22Rv1 (cell line): ENCODE results near the gene IGF2R.

Experiments
- CTCF ChIP-seq: fragments of 450-650 bp; IDR thresholded peaks from 2 replicates; pipeline ENCODE4 v1.5.1; 2017; ENCODE audit warnings: mild to moderate bottlenecking
- ZFX ChIP-seq: fragments of 450-650 bp; IDR thresholded peaks from 2 replicates; pipeline ENCODE4 v1.6.1; 2017; ENCODE audit warnings: antibody characterized with exemption, borderline replicate concordance

DNA sequence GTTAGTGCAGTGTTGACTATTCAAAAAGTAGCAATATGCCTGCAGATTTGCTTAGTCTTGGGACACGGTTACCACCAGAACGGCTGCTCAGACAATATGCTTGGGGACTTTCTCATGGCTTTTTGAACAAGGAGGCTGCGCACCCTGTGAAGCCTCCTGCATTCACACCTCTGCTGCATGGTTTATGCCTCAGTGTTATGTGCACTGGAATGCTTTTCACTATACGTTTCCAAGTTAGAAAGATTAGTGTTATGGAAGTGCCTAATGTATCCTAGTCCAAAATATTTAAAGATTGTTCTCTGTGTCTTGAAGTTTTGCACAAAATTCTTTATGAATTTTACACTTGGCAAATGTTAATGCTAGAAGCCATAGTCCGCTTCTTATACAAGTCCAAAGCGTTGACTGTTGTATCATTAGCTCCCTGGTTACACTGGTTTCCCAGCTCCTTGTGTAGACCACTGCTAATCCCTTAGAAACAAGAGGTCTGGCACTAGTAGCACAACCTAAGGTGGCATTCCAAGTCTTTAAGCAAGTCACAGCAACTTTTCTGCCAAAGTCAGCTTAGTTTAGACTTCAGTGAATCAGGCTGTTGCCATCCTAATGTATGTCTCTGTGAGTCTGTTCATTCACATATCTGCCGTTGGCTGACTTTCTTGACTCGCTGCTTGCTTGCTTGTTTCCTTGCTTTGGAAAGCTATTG, 126.4 kb downstream of the IGF2R start:
- no peak for TF ChIP-seq CTCF
- TF ChIP-seq ZFX, result no peak
